ENCODE results near the gene ST3GAL3. TPM values are rescaled to one million over a fixed set of nuclear protein-coding genes. Genes with fewer than 3 reads are reported as not detected.

ST3GAL3 gene
- total and polyA plus RNA-seq, 2 experiments from 2014 or later = 4.5 to 7.0 TPM

- Mint-ChIP-seq H3K4me1 (peaks cover 39% of the 10 kb centered on the region), H3K36me3 (ENCODE audit: low read depth) (peaks cover 50% of the 10 kb centered on the region), H3K4me3 (peak overlapping the region; percentile 90), H3K27me3 (ENCODE audit: insufficient read depth, low read depth, poor library complexity) (peaks cover 35% of the 10 kb centered on the region), H3K9me3 (no peaks in the 10 kb centered on the region), H3K27ac (peak overlapping the region; percentile 78)
- Histone ChIP-seq H3K4me1 (ENCODE audit: insufficient read depth) (peaks cover 18% of the 10 kb centered on the region), H3K4me3 (peak overlapping the region; percentile 69), H3F3A (replicated peaks; ENCODE audit: low read depth) (peaks cover 29% of the 10 kb centered on the region; the same call in 1 of the 2 replicates), H3K27me3 (ENCODE audit: insufficient read depth) (no peaks in the 10 kb centered on the region), H3K27ac (ENCODE audit: low read depth) (no peak overlapping the region), H3K9me2 (ENCODE audit: insufficient read depth) (no peaks in the 10 kb centered on the region), H4K20me1 (replicated peaks; ENCODE audit: insufficient read depth) (peaks cover 19% of the 10 kb centered on the region), H3K36me3 (ENCODE audit: insufficient read depth) (0 out of 2 replicates have a peak, but pooled peaks cover 7% of the 10 kb centered on the region), H3K4me2 (peak overlapping the region; percentile 84), H2AFZ (peak overlapping the region; percentile 59; the same call in 1 of the 2 replicates), H3K79me2 (replicated peaks; ENCODE audit: insufficient read depth) (peaks cover 16% of the 10 kb centered on the region)
- ATAC-seq (peak; percentile 21), DNase-seq (ENCODE audit: low spot score) (peak; percentile 59)
- TF ChIP-seq CREB1 (CRISPR knock-in tag; IDR thresholded peaks at IDR 0.05; ENCODE audit: low read depth) (no peak), POLR2AphosphoS5 (IDR thresholded peaks at IDR 0.05; ENCODE audit: low read depth) (0 out of 2 replicates have a peak, but pooled peaks have one; percentile 46)
- TF ChIP-seq, protein P1, sequence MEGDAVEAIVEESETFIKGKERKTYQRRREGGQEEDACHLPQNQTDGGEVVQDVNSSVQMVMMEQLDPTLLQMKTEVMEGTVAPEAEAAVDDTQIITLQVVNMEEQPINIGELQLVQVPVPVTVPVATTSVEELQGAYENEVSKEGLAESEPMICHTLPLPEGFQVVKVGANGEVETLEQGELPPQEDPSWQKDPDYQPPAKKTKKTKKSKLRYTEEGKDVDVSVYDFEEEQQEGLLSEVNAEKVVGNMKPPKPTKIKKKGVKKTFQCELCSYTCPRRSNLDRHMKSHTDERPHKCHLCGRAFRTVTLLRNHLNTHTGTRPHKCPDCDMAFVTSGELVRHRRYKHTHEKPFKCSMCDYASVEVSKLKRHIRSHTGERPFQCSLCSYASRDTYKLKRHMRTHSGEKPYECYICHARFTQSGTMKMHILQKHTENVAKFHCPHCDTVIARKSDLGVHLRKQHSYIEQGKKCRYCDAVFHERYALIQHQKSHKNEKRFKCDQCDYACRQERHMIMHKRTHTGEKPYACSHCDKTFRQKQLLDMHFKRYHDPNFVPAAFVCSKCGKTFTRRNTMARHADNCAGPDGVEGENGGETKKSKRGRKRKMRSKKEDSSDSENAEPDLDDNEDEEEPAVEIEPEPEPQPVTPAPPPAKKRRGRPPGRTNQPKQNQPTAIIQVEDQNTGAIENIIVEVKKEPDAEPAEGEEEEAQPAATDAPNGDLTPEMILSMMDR (conservative IDR thresholded peaks at IDR 0.05; ENCODE audit: low read depth in 2 of 2) = no peak
Observed at GRCh38 chr1:43979528-43980254, 272.4 kb downstream of the ST3GAL3 start.

DNA sequence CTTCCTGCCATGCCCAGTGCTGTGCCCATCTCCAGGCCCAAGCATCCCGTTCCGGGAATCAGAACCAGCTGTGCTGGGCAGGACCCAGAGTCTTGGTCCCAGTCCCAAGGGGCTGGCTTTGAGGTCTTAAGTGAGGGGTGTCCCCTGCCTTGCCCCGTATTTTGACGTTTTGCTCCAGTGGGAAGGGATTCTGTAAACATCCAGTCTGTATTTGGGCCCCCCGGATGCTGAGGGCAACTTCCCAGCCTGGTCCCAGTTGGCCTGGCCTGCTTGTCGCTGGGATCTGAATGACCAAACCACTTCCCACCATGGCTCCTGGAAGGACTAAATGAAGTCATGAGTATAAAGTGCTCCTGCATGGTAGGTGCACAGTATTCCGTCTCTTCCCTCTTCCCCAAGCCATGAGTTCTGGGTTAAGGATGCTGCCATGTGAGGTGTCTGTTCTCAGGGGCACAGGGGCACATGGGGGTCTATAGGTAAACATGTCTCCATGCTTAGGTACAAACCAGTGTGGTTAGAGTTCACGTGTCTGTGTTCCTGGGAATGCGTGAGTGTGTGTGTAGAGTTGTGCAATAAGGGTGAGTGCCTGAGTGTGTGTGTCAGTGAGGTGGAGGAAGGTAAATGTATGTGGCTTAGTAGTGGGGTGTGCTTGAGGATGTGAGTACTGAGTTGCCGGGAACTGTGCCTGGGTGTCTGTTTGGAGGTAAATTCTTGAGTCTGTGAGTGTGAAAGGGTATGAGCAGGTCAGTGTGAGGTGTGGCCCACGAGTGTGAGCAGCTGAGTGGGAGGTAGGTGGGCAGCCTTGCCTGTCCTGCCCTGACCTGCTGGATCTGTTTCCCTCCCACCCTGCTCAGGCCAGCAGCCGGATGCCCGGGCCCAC is 273.2 kb downstream of the ST3GAL3 start:
- Histone ChIP-seq H3K27ac (ENCODE audit: low read depth) (no peak overlapping the region), H3K27me3 (ENCODE audit: insufficient read depth) (no peaks in the 10 kb centered on the region), H3K4me3 (peak overlapping the region; percentile 69), H3K36me3 (ENCODE audit: insufficient read depth) (0 out of 2 replicates have a peak, but pooled peaks cover 7% of the 10 kb centered on the region), H3K9me2 (ENCODE audit: insufficient read depth) (no peaks in the 10 kb centered on the region), H3K4me1 (ENCODE audit: insufficient read depth) (peaks cover 17% of the 10 kb centered on the region), H4K20me1 (replicated peaks; ENCODE audit: insufficient read depth) (peaks cover 17% of the 10 kb centered on the region), H3K79me2 (replicated peaks; ENCODE audit: insufficient read depth) (peaks cover 13% of the 10 kb centered on the region), H2AFZ (peak overlapping the region; percentile 59; the same call in 1 of the 2 replicates), H3K4me2 (peak overlapping the region; percentile 84), H3F3A (replicated peaks; ENCODE audit: low read depth) (peaks cover 26% of the 10 kb centered on the region; the same call in 1 of the 2 replicates)
- Mint-ChIP-seq H3K27ac (no peak overlapping the region), H3K36me3 (ENCODE audit: low read depth) (peaks cover 53% of the 10 kb centered on the region), H3K4me1 (peaks cover 39% of the 10 kb centered on the region), H3K9me3 (no peaks in the 10 kb centered on the region), H3K27me3 (ENCODE audit: insufficient read depth, low read depth, poor library complexity) (peaks cover 34% of the 10 kb centered on the region), H3K4me3 (peak overlapping the region; percentile 90)
- ATAC-seq = no peak
- no peak for DNase-seq (ENCODE audit: low spot score)
- TF ChIP-seq EZH2 (IDR thresholded peaks at IDR 0.05; ENCODE audit: low read depth, unreplicated experiment) (no peak), ZNF462 (CRISPR knock-in tag; IDR thresholded peaks at IDR 0.05) (no peak), STAT1 (IDR thresholded peaks at IDR 0.05; ENCODE audit: unreplicated experiment) (no peak), EZH2phosphoT487 (IDR thresholded peaks at IDR 0.05; ENCODE audit: unreplicated experiment) (no peak), NANOG (IDR thresholded peaks at IDR 0.05; ENCODE audit: borderline replicate concordance) (no peak), JUNB (IDR thresholded peaks at IDR 0.05; ENCODE audit: unreplicated experiment) (no peak), ZNF331 (CRISPR knock-in tag; IDR thresholded peaks at IDR 0.05; ENCODE audit: low read depth) (no peak)

Data from GM23338 (cell line).